Measurements from ENCODE around the gene RALBP1.

RALBP1 gene

DNA sequence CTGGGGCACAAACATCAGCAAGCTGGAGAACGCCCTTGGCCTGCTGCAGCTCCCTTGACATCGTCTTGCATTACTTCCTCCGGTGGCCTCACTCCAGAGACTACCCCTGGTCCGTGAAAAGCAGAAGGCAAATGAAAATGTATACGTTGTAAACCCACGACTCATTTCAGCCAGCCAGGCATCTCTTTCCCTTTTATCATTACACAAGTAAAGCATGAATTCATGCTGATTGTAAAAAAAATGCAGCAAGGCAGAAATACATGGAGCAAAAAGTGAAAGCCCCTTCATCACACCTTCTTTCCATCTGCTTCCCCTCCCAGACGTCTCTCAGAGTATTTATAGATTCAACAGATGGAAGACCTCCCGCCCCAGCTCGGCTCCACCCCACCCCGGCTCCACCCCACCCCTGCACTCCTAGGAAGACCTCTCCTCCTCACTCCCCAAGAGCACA lies 41.6 kb upstream of the RALBP1 start:
- no peak overlapping the region for H3K9ac ChIP-seq (ENCODE audit: low read depth, low read length, poor library complexity, severe bottlenecking)
- TF ChIP-seq EZH2phosphoT487 (IDR thresholded peaks at IDR 0.05; ENCODE audit: borderline replicate concordance) = no peak
- TF ChIP-seq, protein P1, sequence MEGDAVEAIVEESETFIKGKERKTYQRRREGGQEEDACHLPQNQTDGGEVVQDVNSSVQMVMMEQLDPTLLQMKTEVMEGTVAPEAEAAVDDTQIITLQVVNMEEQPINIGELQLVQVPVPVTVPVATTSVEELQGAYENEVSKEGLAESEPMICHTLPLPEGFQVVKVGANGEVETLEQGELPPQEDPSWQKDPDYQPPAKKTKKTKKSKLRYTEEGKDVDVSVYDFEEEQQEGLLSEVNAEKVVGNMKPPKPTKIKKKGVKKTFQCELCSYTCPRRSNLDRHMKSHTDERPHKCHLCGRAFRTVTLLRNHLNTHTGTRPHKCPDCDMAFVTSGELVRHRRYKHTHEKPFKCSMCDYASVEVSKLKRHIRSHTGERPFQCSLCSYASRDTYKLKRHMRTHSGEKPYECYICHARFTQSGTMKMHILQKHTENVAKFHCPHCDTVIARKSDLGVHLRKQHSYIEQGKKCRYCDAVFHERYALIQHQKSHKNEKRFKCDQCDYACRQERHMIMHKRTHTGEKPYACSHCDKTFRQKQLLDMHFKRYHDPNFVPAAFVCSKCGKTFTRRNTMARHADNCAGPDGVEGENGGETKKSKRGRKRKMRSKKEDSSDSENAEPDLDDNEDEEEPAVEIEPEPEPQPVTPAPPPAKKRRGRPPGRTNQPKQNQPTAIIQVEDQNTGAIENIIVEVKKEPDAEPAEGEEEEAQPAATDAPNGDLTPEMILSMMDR (conservative IDR thresholded peaks at IDR 0.05; ENCODE audit: low read length) = no peak

DNA sequence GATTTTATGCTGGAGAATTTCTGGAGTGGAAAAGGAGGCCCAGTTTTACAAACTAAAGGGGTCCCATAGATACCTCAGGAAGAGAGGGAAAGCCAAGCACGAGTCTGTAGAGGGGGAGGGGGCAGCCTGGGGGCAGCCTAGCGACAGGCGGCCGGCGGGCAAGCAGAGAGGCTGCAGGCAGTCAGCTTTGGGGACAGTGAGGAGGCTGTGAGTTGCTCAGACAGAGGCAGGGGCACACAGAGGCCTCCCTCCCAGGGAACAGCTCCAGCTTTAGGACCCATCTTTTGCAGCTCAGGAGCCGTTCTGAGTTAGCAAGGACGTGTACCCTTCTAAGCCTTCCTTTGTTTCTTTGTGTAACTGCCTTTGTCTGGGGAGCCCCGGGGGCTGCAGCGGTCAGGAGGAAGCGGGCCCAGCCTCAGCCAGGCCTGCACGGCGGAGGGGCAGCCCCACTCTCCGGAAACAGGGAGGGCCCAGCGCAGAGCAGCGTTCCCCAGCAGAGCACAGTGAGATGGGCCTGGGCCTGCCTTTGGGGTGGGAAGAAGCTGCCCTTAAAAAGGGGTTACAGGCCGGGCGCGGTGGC lies 41.1 kb upstream of the RALBP1 start:
- no peaks in the 10 kb centered on the region for H3K4me1 ChIP-seq (ENCODE audit: insufficient read depth, low read length, poor library complexity, severe bottlenecking)
- no peaks in the 10 kb centered on the region for H3F3A ChIP-seq (ENCODE audit: low read depth)
- H3K27me3 ChIP-seq (ENCODE audit: insufficient read depth, low read length, poor library complexity, severe bottlenecking) = no peaks in the 10 kb centered on the region
- H3K9me3 ChIP-seq (ENCODE audit: insufficient read depth, low read depth, low read length) = no peaks in the 10 kb centered on the region
- no peaks in the 10 kb centered on the region for H4K20me1 ChIP-seq (ENCODE audit: insufficient read depth, low read length, poor library complexity, severe bottlenecking)
- no peak overlapping the region for H3K4me3 ChIP-seq (ENCODE audit: low read length, poor library complexity, severe bottlenecking)
- no peaks in the 10 kb centered on the region for H3K36me3 ChIP-seq (ENCODE audit: insufficient read depth, low read length)
- no peaks in the 10 kb centered on the region for H3K79me2 ChIP-seq (ENCODE audit: insufficient read depth, low read length)
- no peak for TF ChIP-seq EZH2phosphoT487 (IDR thresholded peaks at IDR 0.05; ENCODE audit: borderline replicate concordance)
- TF ChIP-seq, protein P1 (conservative IDR thresholded peaks at IDR 0.05; ENCODE audit: low read length) = no peak
- no peak overlapping the region for H3K9ac ChIP-seq (ENCODE audit: low read depth, low read length, poor library complexity, severe bottlenecking)
- no peaks in the 10 kb centered on the region for H3K9me2 ChIP-seq (replicated peaks; ENCODE audit: low read depth, low read length)
- H2AFZ ChIP-seq (ENCODE audit: low read length) = no peak overlapping the region
- no peak overlapping the region for H3K4me2 ChIP-seq (ENCODE audit: low read depth, low read length, poor library complexity, severe bottlenecking)

More for the DNA sequence above, 41.6 kb upstream of the RALBP1 start:
- H3K4me1 ChIP-seq (ENCODE audit: insufficient read depth, low read length, poor library complexity, severe bottlenecking) = no peaks in the 10 kb centered on the region
- H3K9me3 ChIP-seq (ENCODE audit: insufficient read depth, low read depth, low read length) = no peaks in the 10 kb centered on the region
- H2AFZ ChIP-seq (ENCODE audit: low read length) = no peak overlapping the region
- H3K4me3 ChIP-seq (ENCODE audit: low read length, poor library complexity, severe bottlenecking) = no peak overlapping the region
- H3F3A ChIP-seq (ENCODE audit: low read depth) = no peaks in the 10 kb centered on the region
- no peak overlapping the region for H3K4me2 ChIP-seq (ENCODE audit: low read depth, low read length, poor library complexity, severe bottlenecking)
- no peaks in the 10 kb centered on the region for H3K79me2 ChIP-seq (ENCODE audit: insufficient read depth, low read length)
- H4K20me1 ChIP-seq (ENCODE audit: insufficient read depth, low read length, poor library complexity, severe bottlenecking) = no peaks in the 10 kb centered on the region
- no peaks in the 10 kb centered on the region for H3K36me3 ChIP-seq (ENCODE audit: insufficient read depth, low read length)
- H3K9me2 ChIP-seq (replicated peaks; ENCODE audit: low read depth, low read length) = no peaks in the 10 kb centered on the region
- H3K27me3 ChIP-seq (ENCODE audit: insufficient read depth, low read length, poor library complexity, severe bottlenecking) = no peaks in the 10 kb centered on the region

DNA sequence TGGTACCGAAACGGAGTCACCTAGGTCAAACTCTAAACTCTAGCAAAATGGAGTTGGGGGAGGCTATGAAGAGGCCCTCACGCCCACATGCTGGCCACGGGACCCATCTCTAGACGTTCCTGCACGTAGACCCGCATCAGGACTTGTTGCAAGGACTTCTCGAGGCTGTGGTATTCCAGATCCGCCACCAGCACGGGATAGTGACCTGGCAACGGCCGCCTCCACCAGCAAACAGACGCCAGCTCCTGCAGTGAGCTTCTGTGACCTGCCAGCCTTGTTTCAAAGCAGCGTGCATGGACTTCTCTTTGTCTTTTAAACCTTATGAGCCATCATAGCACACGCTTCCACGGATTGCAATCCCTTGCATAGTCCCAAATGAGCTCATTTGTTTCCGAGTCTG lies 40.3 kb upstream of the RALBP1 start:
- H3K9ac ChIP-seq (ENCODE audit: low read depth, low read length, poor library complexity, severe bottlenecking) = no peak overlapping the region
- no peaks in the 10 kb centered on the region for H3K4me1 ChIP-seq (ENCODE audit: insufficient read depth, low read length, poor library complexity, severe bottlenecking)

More for the DNA sequence above, 40.3 kb upstream of the RALBP1 start:
- no peak for TF ChIP-seq EZH2phosphoT487 (IDR thresholded peaks at IDR 0.05; ENCODE audit: borderline replicate concordance)
- TF ChIP-seq, protein P1 (conservative IDR thresholded peaks at IDR 0.05; ENCODE audit: low read length) = no peak
- Histone ChIP-seq H3K36me3 (ENCODE audit: insufficient read depth, low read length) (no peaks in the 10 kb centered on the region), H3K4me3 (ENCODE audit: low read length, poor library complexity, severe bottlenecking) (no peak overlapping the region), H3K27me3 (ENCODE audit: insufficient read depth, low read length, poor library complexity, severe bottlenecking) (no peaks in the 10 kb centered on the region), H3K9me3 (ENCODE audit: insufficient read depth, low read depth, low read length) (no peaks in the 10 kb centered on the region), H3K79me2 (ENCODE audit: insufficient read depth, low read length) (no peaks in the 10 kb centered on the region), H3K9me2 (replicated peaks; ENCODE audit: low read depth, low read length) (no peaks in the 10 kb centered on the region), H3F3A (ENCODE audit: low read depth) (no peaks in the 10 kb centered on the region), H3K4me2 (ENCODE audit: low read depth, low read length, poor library complexity, severe bottlenecking) (no peak overlapping the region), H4K20me1 (ENCODE audit: insufficient read depth, low read length, poor library complexity, severe bottlenecking) (no peaks in the 10 kb centered on the region), H2AFZ (ENCODE audit: low read length) (no peak overlapping the region)

Data from Loucy (cell line).